ENCODE measurements around the gene UGCG.

DNA sequence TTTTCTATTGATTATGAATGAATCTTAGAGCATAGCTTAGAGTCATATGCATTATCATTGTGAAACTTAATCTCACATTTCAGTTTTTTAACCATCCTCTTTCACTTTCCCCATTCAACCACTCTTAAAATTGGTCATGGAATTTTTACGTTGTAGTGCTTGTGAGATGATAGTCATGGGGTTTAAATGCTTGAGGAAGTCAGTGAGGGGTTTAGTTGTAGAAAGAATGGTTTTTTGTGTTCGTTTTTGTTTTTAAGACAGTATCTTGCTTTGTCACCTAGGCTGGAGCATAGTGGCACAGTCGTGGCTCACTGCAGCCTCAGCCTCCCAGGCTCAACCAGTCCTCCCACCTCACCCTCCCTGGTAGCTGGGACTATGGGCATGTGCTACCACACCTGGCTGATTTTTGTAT lies 19.6 kb downstream of the UGCG start:
- TF ChIP-seq, protein P1, sequence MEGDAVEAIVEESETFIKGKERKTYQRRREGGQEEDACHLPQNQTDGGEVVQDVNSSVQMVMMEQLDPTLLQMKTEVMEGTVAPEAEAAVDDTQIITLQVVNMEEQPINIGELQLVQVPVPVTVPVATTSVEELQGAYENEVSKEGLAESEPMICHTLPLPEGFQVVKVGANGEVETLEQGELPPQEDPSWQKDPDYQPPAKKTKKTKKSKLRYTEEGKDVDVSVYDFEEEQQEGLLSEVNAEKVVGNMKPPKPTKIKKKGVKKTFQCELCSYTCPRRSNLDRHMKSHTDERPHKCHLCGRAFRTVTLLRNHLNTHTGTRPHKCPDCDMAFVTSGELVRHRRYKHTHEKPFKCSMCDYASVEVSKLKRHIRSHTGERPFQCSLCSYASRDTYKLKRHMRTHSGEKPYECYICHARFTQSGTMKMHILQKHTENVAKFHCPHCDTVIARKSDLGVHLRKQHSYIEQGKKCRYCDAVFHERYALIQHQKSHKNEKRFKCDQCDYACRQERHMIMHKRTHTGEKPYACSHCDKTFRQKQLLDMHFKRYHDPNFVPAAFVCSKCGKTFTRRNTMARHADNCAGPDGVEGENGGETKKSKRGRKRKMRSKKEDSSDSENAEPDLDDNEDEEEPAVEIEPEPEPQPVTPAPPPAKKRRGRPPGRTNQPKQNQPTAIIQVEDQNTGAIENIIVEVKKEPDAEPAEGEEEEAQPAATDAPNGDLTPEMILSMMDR (IDR thresholded peaks at IDR 0.05) = no peak
- TF ChIP-seq POLR2A (IDR thresholded peaks at IDR 0.05) (no peak), POLR2AphosphoS5 (IDR thresholded peaks at IDR 0.05) (no peak)
